H9 (cell line): ENCODE results near the gene RPL38. TPM values are rescaled to one million over a fixed set of nuclear protein-coding genes. Genes with fewer than 3 reads are reported as not detected.

Experiments
- DNase-seq: peaks from one replicate; pipeline ENCODE4 v3.0.0-alpha.2; 2017
- H2AFZ ChIP-seq: one replicate; pipeline ENCODE4 v1.6.1; 2013; ENCODE audit warnings: mild to moderate bottlenecking, low read length, control low read depth, moderate library complexity
- H2AK5ac ChIP-seq: 2 replicates; pipeline ENCODE4 v1.6.1; 2013; ENCODE audit warnings: low read length, control low read depth, mixed read lengths; ENCODE audit not compliant: insufficient read length
- H2BK120ac ChIP-seq: one replicate; pipeline ENCODE4 v1.6.1; 2013; ENCODE audit warnings: low read depth, mild to moderate bottlenecking, low read length, control low read depth, inconsistent platforms; ENCODE audit not compliant: poor library complexity, severe bottlenecking
- H2BK12ac ChIP-seq: 2 replicates; pipeline ENCODE4 v1.6.1; 2013; ENCODE audit warnings: low read length, control low read depth, mixed read lengths, low read depth; ENCODE audit not compliant: insufficient read length
- H2BK15ac ChIP-seq: 2 replicates; pipeline ENCODE4 v1.6.1; 2013; ENCODE audit warnings: low read depth, low read length, control low read depth
- H2BK20ac ChIP-seq: one replicate; pipeline ENCODE4 v1.6.1; 2013; ENCODE audit warnings: low read depth, mild to moderate bottlenecking, low read length, control low read depth, inconsistent platforms; ENCODE audit not compliant: poor library complexity, severe bottlenecking
- H2BK5ac ChIP-seq: 2 replicates; pipeline ENCODE4 v1.6.1; 2013; ENCODE audit warnings: low read length, control low read depth, mixed read lengths; ENCODE audit not compliant: insufficient read length
- H3K14ac ChIP-seq: 2 replicates; pipeline ENCODE4 v1.6.1; 2013; ENCODE audit warnings: low read length, control low read depth; ENCODE audit not compliant: insufficient read depth
- H3K18ac ChIP-seq: 2 replicates; pipeline ENCODE4 v1.6.1; 2013; ENCODE audit warnings: low read depth, mild to moderate bottlenecking, mixed read lengths, low read length, control low read depth; ENCODE audit not compliant: insufficient read length
- H3K23ac ChIP-seq: 2 replicates; pipeline ENCODE4 v1.6.1; 2013; ENCODE audit warnings: low read length, control low read depth, mixed read lengths, low read depth; ENCODE audit not compliant: insufficient read length
- H3K23me2 ChIP-seq: 2 replicates; pipeline ENCODE4 v1.6.1; 2013; ENCODE audit warnings: low read depth, mild to moderate bottlenecking, mixed read lengths, low read length, control low read depth; ENCODE audit not compliant: insufficient read length, poor library complexity, severe bottlenecking
- H3K27ac ChIP-seq: 2 replicates; pipeline ENCODE4 v1.5.1; 2013; ENCODE audit warnings: low read length, control low read depth, mixed read lengths, low read depth; ENCODE audit not compliant: insufficient read length
- H3K27me3 ChIP-seq: 2 replicates; pipeline ENCODE4 v1.6.1; 2013; ENCODE audit warnings: low read length, control low read depth, inconsistent platforms; ENCODE audit not compliant: insufficient read depth
- H3K4ac ChIP-seq: 2 replicates; pipeline ENCODE4 v1.6.1; 2013; ENCODE audit warnings: low read depth, mild to moderate bottlenecking, control low read depth, inconsistent platforms, low read length, moderate library complexity
- H3K4me1 ChIP-seq: 2 replicates; pipeline ENCODE4 v1.6.1; 2013; ENCODE audit warnings: low read length, control low read depth, inconsistent platforms; ENCODE audit not compliant: insufficient read depth
- H3K4me2 ChIP-seq: 2 replicates; pipeline ENCODE4 v1.6.1; 2013; ENCODE audit warnings: low read length, control low read depth, mixed read lengths; ENCODE audit not compliant: insufficient read length, insufficient read depth
- H3K56ac ChIP-seq: 2 replicates; pipeline ENCODE4 v1.6.1; 2013; ENCODE audit warnings: low read depth, mild to moderate bottlenecking, mixed read lengths, low read length, control low read depth; ENCODE audit not compliant: insufficient read length
- H3K79me1 ChIP-seq: 2 replicates; pipeline ENCODE4 v1.6.1; 2013; ENCODE audit warnings: low read depth, mild to moderate bottlenecking, moderate library complexity, low read length, control low read depth, inconsistent platforms; ENCODE audit not compliant: insufficient read depth, poor library complexity, severe bottlenecking
- H3K79me2 ChIP-seq: 2 replicates; pipeline ENCODE4 v1.6.1; 2013; ENCODE audit warnings: low read length, control low read depth, inconsistent platforms; ENCODE audit not compliant: insufficient read depth
- H3K9ac ChIP-seq: 2 replicates; pipeline ENCODE4 v1.6.1; 2013; ENCODE audit warnings: low read length, control low read depth, mixed read lengths; ENCODE audit not compliant: insufficient read length; ENCODE audit errors: extremely low read depth
- H3K9me3 ChIP-seq: one replicate; pipeline ENCODE4 v1.6.1; 2013; ENCODE audit warnings: low read depth, low read length, inconsistent platforms; ENCODE audit not compliant: control insufficient read depth
- H3T11ph ChIP-seq: one replicate; pipeline ENCODE4 v1.6.1; 2013; ENCODE audit warnings: mild to moderate bottlenecking, low read length, control low read depth, inconsistent platforms
- H4K20me1 ChIP-seq: one replicate; pipeline ENCODE4 v1.6.1; 2013; ENCODE audit not compliant: control insufficient read depth, insufficient read length, insufficient read depth
- H4K5ac ChIP-seq: 2 replicates; pipeline ENCODE4 v1.6.1; 2013; ENCODE audit warnings: low read depth, mild to moderate bottlenecking, mixed read lengths, low read length, control low read depth; ENCODE audit not compliant: insufficient read length
- H4K8ac ChIP-seq: replicated peaks from 2 replicates; pipeline ENCODE4 v1.6.1; 2013; ENCODE audit warnings: low read length, control low read depth, mixed read lengths, low read depth; ENCODE audit not compliant: insufficient read length
- H4K91ac ChIP-seq: 2 replicates; pipeline ENCODE4 v1.6.1; 2013; ENCODE audit warnings: low read depth, mild to moderate bottlenecking, moderate library complexity, mixed read lengths, low read length, control low read depth; ENCODE audit not compliant: insufficient read length
- H3K27ac Mint-ChIP-seq, 3 experiments: 2 replicates in 2 of 3; 3 replicates in 1 of 3; pipeline ENCODE4 v1.8.0; 2020 to 2021; ENCODE audit warnings: mixed read lengths in 3 of 3, mild to moderate bottlenecking in 1 of 3, moderate library complexity in 1 of 3
- H3K27me3 Mint-ChIP-seq: 2 replicates; pipeline ENCODE4 v1.8.0; 2021; ENCODE audit warnings: low read depth, mild to moderate bottlenecking, moderate library complexity, mixed read lengths
- H3K36me3 Mint-ChIP-seq, 3 experiments: 2 replicates in 2 of 3; 3 replicates in 1 of 3; pipeline ENCODE4 v1.8.0; 2020 to 2021; ENCODE audit warnings: low read depth in 3 of 3, mixed read lengths in 3 of 3; ENCODE audit not compliant: insufficient read depth in 1 of 3
- H3K4me1 Mint-ChIP-seq, 2 experiments: 2 replicates each; pipeline ENCODE4 v1.8.0; 2020; ENCODE audit warnings: mixed read lengths in 2 of 2
- H3K4me3 Mint-ChIP-seq, 2 experiments: 2 replicates in 1 of 2; 3 replicates in 1 of 2; pipeline ENCODE4 v1.8.0; 2020 to 2021; ENCODE audit warnings: mild to moderate bottlenecking in 2 of 2, mixed read lengths in 2 of 2, moderate library complexity in 1 of 2
- H3K9me3 Mint-ChIP-seq, 2 experiments: 2 replicates in 1 of 2; 3 replicates in 1 of 2; pipeline ENCODE4 v1.8.0; 2020; ENCODE audit warnings: mild to moderate bottlenecking in 2 of 2, mixed read lengths in 2 of 2, moderate library complexity in 1 of 2
- WGBS: extraction: QIAGEN DNeasy Blood & Tissue Kit; methylation state at CpG from one replicate; pipeline ENCODE4 v1.1.7; 2013; ENCODE audit warnings: missing lambda C conversion rate, low lambda C conversion rate, mixed read lengths; ENCODE audit not compliant: insufficient read length; ENCODE audit errors: extremely low coverage; 5-methylcytosine and 5-hydroxymethylcytosine counted together
- total RNA-seq: library from RNA; stranded (reverse); gene quantifications from 2 replicates; pipeline ENCODE4 v1.2.1, GENCODE V29; 2021
- TF ChIP-seq, protein P1 (sequence below): fragments of 200-600 bp; sonication (generic); conservative IDR thresholded peaks from 3 replicates; pipeline ENCODE4 v1.8.0; 2021; ENCODE audit warnings: antibody characterized with exemption, mild to moderate bottlenecking

The RPL38 gene
- total RNA-seq, 1 experiment from 2014 or later: 1,358 TPM

DNA sequence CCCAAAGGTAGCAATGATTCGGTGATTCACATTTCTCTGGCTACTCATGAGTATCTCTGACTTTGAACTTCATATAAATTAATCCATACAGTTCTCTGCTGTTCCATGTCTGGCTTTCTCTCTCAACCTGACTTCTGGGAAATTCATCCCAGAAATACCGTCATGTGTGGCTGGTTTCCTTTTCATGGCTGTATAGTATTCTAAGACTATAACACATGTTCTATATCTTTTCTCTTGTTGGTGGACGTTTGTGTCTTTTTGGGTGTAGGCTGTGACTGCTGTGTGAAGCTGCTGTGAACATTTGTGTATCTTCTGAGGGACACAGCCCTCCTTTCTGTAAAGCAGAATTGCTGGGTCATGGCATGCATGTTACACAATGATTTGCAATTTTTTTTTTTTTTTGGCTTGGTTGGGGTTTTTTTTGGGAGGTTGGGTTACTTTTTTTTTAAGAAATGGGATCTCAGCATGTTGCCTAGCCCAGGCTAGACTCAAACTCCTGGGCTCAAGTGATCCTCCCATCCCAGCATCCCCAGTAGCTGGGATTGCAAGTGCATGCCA is 16.2 kb downstream of the RPL38 start:
- no peaks in the 10 kb centered on the region for H3K79me2 ChIP-seq
- H2BK20ac ChIP-seq: no peak overlapping the region
- H3K18ac ChIP-seq: no peak overlapping the region
- no peak overlapping the region for H4K8ac ChIP-seq
- H3T11ph ChIP-seq: no peak overlapping the region
- H3K9ac ChIP-seq: no peak overlapping the region
- no peak overlapping the region for H2BK5ac ChIP-seq
- H2AFZ ChIP-seq: no peak overlapping the region
- H3K23ac ChIP-seq: no peak overlapping the region
- H3K9me3 ChIP-seq: no peaks in the 10 kb centered on the region
- Mint-ChIP-seq H3K9me3 (no peaks in the 10 kb centered on the region), H3K27me3 (peaks cover 23% of the 10 kb centered on the region), H3K27ac (no peak overlapping the region), H3K4me3 (no peak overlapping the region), H3K36me3 (no peaks in the 10 kb centered on the region), H3K4me1 (peaks cover 0 to 7% of the 10 kb centered on the region in 2 experiments; a peak in 2 of 4 replicates)
- H3K27me3 ChIP-seq: no peaks in the 10 kb centered on the region
- H4K91ac ChIP-seq: no peak overlapping the region
- no peak overlapping the region for H3K56ac ChIP-seq
- no peaks in the 10 kb centered on the region for H3K4me1 ChIP-seq
- H4K20me1 ChIP-seq: no peaks in the 10 kb centered on the region
- no peak overlapping the region for H3K4ac ChIP-seq
- H2BK15ac ChIP-seq: no peak overlapping the region
- no CpG with 5 or more reads among the region's 3 CpGs for WGBS
- DNase-seq: no peak
- no peak overlapping the region for H2BK12ac ChIP-seq
- H3K4me2 ChIP-seq: no peak overlapping the region
- TF ChIP-seq, protein P1, sequence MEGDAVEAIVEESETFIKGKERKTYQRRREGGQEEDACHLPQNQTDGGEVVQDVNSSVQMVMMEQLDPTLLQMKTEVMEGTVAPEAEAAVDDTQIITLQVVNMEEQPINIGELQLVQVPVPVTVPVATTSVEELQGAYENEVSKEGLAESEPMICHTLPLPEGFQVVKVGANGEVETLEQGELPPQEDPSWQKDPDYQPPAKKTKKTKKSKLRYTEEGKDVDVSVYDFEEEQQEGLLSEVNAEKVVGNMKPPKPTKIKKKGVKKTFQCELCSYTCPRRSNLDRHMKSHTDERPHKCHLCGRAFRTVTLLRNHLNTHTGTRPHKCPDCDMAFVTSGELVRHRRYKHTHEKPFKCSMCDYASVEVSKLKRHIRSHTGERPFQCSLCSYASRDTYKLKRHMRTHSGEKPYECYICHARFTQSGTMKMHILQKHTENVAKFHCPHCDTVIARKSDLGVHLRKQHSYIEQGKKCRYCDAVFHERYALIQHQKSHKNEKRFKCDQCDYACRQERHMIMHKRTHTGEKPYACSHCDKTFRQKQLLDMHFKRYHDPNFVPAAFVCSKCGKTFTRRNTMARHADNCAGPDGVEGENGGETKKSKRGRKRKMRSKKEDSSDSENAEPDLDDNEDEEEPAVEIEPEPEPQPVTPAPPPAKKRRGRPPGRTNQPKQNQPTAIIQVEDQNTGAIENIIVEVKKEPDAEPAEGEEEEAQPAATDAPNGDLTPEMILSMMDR: no peak
- no peak overlapping the region for H3K14ac ChIP-seq
- no peak overlapping the region for H2BK120ac ChIP-seq
- H3K23me2 ChIP-seq: no peaks in the 10 kb centered on the region
- H3K27ac ChIP-seq: no peak overlapping the region
- no peak overlapping the region for H4K5ac ChIP-seq
- no peaks in the 10 kb centered on the region for H3K79me1 ChIP-seq
- H2AK5ac ChIP-seq: no peak overlapping the region
